Calu3 (cell line): ENCODE measurements around the gene COL9A3. TPM values are rescaled to one million over a fixed set of nuclear protein-coding genes. Genes with fewer than 3 reads are reported as not detected.

ENCODE experiments used
- BruUV-seq: library from RNA; stranded (reverse); fragments of 400-500 nt; replicated peaks from 2 replicates; lab custom pipeline; 2021; lab: Mats Ljungman, UMichigan
- CTCF ChIA-PET: fragments of 300-600 bp; sonication (Branson Sonifier 250); formaldehyde crosslinking; loops from one replicate; lab custom pipeline; 2022; ENCODE audit warnings: antibody characterized with exemption; lab: Charles Lee
- DNase-seq: peaks from one replicate; pipeline ENCODE4 v3.0.0; 2022
- H3K27ac Mint-ChIP-seq: one replicate; pipeline ENCODE4 v1.8.0; 2022; ENCODE audit warnings: mixed read lengths; ENCODE audit not compliant: unreplicated experiment
- H3K27me3 Mint-ChIP-seq: one replicate; pipeline ENCODE4 v1.8.0; 2022; ENCODE audit warnings: mixed read lengths; ENCODE audit not compliant: unreplicated experiment
- H3K36me3 Mint-ChIP-seq: one replicate; pipeline ENCODE4 v1.8.0; 2022; ENCODE audit warnings: mild to moderate bottlenecking, moderate library complexity, mixed read lengths; ENCODE audit not compliant: insufficient read depth, unreplicated experiment
- H3K4me1 Mint-ChIP-seq: one replicate; pipeline ENCODE4 v1.8.0; 2022; ENCODE audit warnings: mild to moderate bottlenecking, low read depth, mixed read lengths; ENCODE audit not compliant: unreplicated experiment
- H3K4me3 Mint-ChIP-seq: one replicate; pipeline ENCODE4 v1.8.0; 2022; ENCODE audit warnings: mild to moderate bottlenecking, low read depth, moderate library complexity, mixed read lengths; ENCODE audit not compliant: unreplicated experiment
- H3K9me3 Mint-ChIP-seq: one replicate; pipeline ENCODE4 v1.8.0; 2022; ENCODE audit warnings: low read depth, mixed read lengths; ENCODE audit not compliant: unreplicated experiment
- intact Hi-C: fragments of 100-400 bp; cut with micrococcal nuclease; formaldehyde crosslinking; loops from one replicate; pipeline ENCODE4 v1.10.0; 2022; ENCODE audit not compliant: unreplicated experiment
- total RNA-seq: library from RNA; stranded (reverse); gene quantifications from 2 replicates; pipeline ENCODE4 v1.2.3, GENCODE V29; 2022
- TF ChIP-seq, protein P1 (sequence below): fragments of 200-600 bp; IDR thresholded peaks from one replicate; pipeline ENCODE4 v1.8.0; 2022; ENCODE audit warnings: antibody characterized with exemption; ENCODE audit not compliant: unreplicated experiment

COL9A3 gene
- total RNA-seq, 1 experiment from 2014 or later = 2.7 TPM

DNA sequence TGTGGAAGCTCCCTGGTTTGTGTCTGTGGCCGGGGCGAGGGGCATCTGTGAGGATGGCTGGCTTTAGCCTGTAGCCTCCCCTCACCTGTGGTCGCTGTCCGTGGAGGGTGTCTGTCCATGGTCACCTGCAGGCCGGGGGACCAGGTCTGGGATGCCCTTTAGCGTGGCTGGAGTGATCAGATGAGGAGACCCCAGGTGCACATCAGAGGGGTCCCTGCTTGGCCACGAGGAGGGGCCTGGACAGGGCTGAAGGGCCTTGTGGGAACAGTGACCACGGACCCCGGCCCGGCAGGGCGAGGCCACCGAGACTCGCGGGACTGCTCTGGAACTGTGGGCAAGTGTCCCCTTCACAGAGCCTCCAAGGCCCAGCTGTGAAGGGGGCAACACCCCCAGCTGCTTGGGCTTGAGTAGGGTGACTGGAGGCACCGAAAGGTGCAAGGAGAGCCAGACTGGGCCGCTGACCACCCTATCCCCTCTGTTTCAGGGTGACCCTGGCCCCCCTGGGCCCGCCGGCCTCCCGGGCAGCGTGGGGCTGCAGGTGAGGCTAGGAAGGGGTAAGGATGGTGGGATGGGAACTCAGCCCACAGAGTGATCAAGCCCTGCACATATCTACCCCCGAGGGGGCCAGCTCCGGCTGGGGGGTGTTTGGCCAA, 8.6 kb downstream of the COL9A3 start:
- TF ChIP-seq, protein P1, sequence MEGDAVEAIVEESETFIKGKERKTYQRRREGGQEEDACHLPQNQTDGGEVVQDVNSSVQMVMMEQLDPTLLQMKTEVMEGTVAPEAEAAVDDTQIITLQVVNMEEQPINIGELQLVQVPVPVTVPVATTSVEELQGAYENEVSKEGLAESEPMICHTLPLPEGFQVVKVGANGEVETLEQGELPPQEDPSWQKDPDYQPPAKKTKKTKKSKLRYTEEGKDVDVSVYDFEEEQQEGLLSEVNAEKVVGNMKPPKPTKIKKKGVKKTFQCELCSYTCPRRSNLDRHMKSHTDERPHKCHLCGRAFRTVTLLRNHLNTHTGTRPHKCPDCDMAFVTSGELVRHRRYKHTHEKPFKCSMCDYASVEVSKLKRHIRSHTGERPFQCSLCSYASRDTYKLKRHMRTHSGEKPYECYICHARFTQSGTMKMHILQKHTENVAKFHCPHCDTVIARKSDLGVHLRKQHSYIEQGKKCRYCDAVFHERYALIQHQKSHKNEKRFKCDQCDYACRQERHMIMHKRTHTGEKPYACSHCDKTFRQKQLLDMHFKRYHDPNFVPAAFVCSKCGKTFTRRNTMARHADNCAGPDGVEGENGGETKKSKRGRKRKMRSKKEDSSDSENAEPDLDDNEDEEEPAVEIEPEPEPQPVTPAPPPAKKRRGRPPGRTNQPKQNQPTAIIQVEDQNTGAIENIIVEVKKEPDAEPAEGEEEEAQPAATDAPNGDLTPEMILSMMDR = no peak
- H3K36me3 Mint-ChIP-seq = peaks cover 11% of the 10 kb centered on the region
- intact Hi-C loops = no loop called here
- no TSS peak for BruUV-seq
- CTCF ChIA-PET = interaction anchor here (0.7 to 1.2 kb wide), 2 partner anchors 10 to 139 kb away, joined by 3 to 4 read pairs; no protein-coding TSS in a partner anchor
- no peaks in the 10 kb centered on the region for H3K9me3 Mint-ChIP-seq
- peaks cover 6% of the 10 kb centered on the region for H3K4me1 Mint-ChIP-seq
- peak overlapping the region; percentile 53 for H3K4me3 Mint-ChIP-seq
- H3K27ac Mint-ChIP-seq = no peak overlapping the region
- no peak for DNase-seq
- H3K27me3 Mint-ChIP-seq = no peaks in the 10 kb centered on the region

DNA sequence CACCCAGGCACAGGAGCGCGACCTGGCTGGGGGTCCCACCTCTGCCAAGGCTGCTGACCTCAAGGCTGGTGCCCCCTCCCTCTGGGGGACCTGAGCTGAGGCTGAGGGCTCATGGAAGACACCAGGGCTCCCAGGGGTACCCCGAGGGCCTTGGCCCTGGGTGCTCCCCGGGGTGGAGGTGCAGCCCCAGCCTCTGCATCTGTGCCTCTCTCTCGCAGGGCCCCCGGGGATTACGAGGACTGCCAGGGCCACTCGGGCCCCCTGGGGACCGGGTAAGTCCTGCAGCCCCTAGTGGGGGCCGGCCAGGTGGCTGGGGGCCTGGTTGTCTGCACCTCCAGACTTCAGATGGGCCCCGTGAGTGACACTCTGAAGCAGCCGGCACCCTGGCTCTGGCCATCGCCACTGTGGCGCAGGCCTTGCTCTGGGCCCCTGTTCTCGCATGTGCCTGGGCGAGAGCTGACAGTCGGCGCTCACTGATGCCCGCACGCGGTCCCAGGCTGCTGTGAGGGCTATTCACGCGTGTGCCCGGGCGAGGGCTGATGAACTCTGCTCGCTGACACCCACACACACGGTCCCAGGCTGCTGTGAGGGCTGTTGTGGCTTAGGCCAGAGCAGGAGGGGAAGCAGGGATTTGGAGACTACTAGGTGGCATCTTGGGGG, 9.3 kb downstream of the COL9A3 start:
- Mint-ChIP-seq H3K4me3 (no peak overlapping the region), H3K4me1 (peaks cover 6% of the 10 kb centered on the region), H3K27me3 (no peaks in the 10 kb centered on the region), H3K27ac (no peak overlapping the region), H3K36me3 (peaks cover 11% of the 10 kb centered on the region), H3K9me3 (no peaks in the 10 kb centered on the region)
- TF ChIP-seq, protein P1 = no peak
- no peak for DNase-seq
- BruUV-seq = no TSS peak
- CTCF ChIA-PET = no interaction called here
- intact Hi-C loops = no loop called here

DNA sequence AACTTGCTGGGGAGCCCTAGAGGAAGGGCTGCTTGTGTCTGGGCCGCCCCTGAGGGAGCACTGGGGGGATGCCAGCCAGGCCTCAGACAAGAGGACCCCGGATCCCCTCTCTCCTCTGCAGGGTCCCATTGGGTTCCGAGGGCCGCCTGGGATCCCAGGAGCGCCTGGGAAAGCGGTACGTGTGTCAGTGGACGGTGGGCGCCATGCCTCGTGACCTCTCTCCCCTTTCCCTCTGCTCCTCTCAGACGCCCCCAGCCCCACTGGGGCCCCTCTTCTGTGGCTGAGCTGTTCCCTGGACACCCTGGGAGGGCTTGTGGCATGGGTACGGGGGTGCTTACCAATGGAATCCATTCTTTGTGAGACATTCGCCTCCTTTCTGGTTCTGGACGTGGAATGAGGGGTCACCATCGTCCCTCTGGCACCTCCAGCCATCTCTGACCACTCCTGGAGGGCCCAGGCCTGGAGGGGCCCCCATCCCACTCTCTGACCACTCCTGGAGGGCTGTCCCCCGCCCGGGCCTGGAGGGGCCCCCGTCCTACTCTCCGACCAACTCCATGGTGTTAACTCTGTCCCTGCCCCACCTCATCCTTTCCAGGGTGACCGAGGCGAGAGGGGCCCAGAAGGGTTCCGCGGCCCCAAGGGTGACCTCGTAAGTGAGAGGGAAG, 9.9 kb downstream of the COL9A3 start:
- Mint-ChIP-seq H3K27me3 (no peaks in the 10 kb centered on the region), H3K4me1 (peaks cover 12% of the 10 kb centered on the region), H3K27ac (no peak overlapping the region), H3K4me3 (no peak overlapping the region), H3K9me3 (no peaks in the 10 kb centered on the region), H3K36me3 (peaks cover 11% of the 10 kb centered on the region)
- TF ChIP-seq, protein P1 = no peak
- CTCF ChIA-PET = no interaction called here
- intact Hi-C loops = no loop called here
- no peak for DNase-seq
- BruUV-seq = no TSS peak

DNA sequence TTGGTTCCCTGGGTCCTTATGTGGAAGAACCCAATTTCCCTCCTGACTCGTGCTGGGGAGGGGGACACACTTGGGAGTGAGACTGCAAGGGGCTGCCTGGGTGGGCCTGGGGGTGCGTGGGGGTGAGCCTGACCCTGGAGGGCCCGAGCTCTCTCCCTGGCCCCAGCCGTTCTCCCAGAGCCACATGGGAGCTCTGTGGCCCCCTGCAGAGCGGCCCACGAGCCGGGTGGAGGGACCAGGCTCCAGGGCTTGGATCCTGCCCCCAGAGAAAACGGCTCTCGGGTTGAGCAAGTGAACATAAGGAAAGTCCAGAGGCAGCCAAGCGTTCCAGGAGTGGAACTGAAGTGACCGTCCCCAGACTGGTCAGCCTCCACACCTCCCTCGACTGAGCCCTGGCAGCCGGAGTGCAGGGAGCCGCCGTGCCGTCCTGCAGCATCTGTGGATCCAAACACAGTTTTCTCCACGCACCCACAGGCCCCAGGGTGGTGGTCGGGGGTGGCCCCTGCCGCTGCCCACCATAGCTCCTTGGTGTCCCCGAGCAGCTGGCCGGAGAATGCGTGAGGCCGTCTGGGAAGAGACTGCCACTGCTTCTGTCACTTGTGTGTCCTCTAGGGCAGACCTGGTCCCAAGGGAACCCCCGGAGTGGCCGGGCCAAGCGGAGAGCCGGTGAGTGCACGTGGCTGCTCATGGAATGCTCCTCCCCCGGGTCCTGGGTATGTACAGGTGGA, 10.6 kb downstream of the COL9A3 start:
- no peak overlapping the region for H3K4me3 Mint-ChIP-seq
- TF ChIP-seq, protein P1 = no peak
- H3K4me1 Mint-ChIP-seq = peaks cover 19% of the 10 kb centered on the region
- H3K36me3 Mint-ChIP-seq = peaks cover 12% of the 10 kb centered on the region
- no peaks in the 10 kb centered on the region for H3K9me3 Mint-ChIP-seq
- intact Hi-C loops = no loop called here
- no peak overlapping the region for H3K27ac Mint-ChIP-seq
- BruUV-seq = no TSS peak
- CTCF ChIA-PET = no interaction called here
- H3K27me3 Mint-ChIP-seq = no peaks in the 10 kb centered on the region
- no peak for DNase-seq
